DOHH2 (cell line): ENCODE data around the gene ADAMTS2.

Source experiments
- H3F3A ChIP-seq: fragments of 200-600 bp; sonication (generic), shearing (Covaris generic); 2 replicates; pipeline ENCODE4 v1.6.0; 2016; ENCODE audit warnings: antibody characterized with exemption, mild to moderate bottlenecking; ENCODE audit not compliant: control insufficient read depth, insufficient read depth
- H3K27ac ChIP-seq: fragments of 200-600 bp; sonication (generic); 2 replicates; pipeline ENCODE4 v1.5.1; 2014; ENCODE audit warnings: low read depth, mild to moderate bottlenecking, low read length, moderate library complexity
- H3K27me3 ChIP-seq: fragments of 200-600 bp; sonication (generic); 2 replicates; pipeline ENCODE4 v1.6.1; 2014; ENCODE audit warnings: mild to moderate bottlenecking, low read length, mixed read lengths; ENCODE audit not compliant: control insufficient read depth
- H3K36me3 ChIP-seq: fragments of 200-600 bp; sonication (generic); 2 replicates; pipeline ENCODE4 v1.6.1; 2014; ENCODE audit warnings: mild to moderate bottlenecking, low read length, moderate library complexity, mixed read lengths; ENCODE audit not compliant: control insufficient read depth
- H3K4me1 ChIP-seq: fragments of 200-600 bp; sonication (generic); 2 replicates; pipeline ENCODE4 v1.6.1; 2014; ENCODE audit warnings: mild to moderate bottlenecking, low read length, mixed read lengths; ENCODE audit not compliant: control insufficient read depth
- H3K4me2 ChIP-seq: fragments of 200-600 bp; sonication (generic); 2 replicates; pipeline ENCODE4 v1.6.0; 2014; ENCODE audit warnings: mild to moderate bottlenecking, low read length, moderate library complexity
- H3K4me3 ChIP-seq: fragments of 200-600 bp; sonication (generic); 2 replicates; pipeline ENCODE4 v1.5.1; 2014; ENCODE audit warnings: mild to moderate bottlenecking, low read length, mixed read lengths
- H3K79me2 ChIP-seq: fragments of 200-600 bp; sonication (generic); 2 replicates; pipeline ENCODE4 v1.6.1; 2014; ENCODE audit warnings: mild to moderate bottlenecking, low read length, mixed read lengths; ENCODE audit not compliant: control insufficient read depth
- H3K9me2 ChIP-seq: fragments of 200-600 bp; sonication (generic); replicated peaks from 2 replicates; pipeline ENCODE4 v1.6.1; 2014; ENCODE audit warnings: mild to moderate bottlenecking, low read length, mixed read lengths; ENCODE audit not compliant: control insufficient read depth
- H3K9me3 ChIP-seq: fragments of 200-600 bp; sonication (generic); 2 replicates; pipeline ENCODE4 v1.6.1; 2014; ENCODE audit warnings: antibody characterized with exemption, low read length, mixed read lengths; ENCODE audit not compliant: control insufficient read depth, insufficient read depth
- H4K20me1 ChIP-seq: fragments of 200-600 bp; sonication (generic); 2 replicates; pipeline ENCODE4 v1.6.0; 2014; ENCODE audit warnings: low read depth, mild to moderate bottlenecking, antibody characterized with exemption, low read length, moderate library complexity; ENCODE audit not compliant: control insufficient read depth, insufficient read depth
- CTCF ChIP-seq: fragments of 200-600 bp; sonication (generic); IDR thresholded peaks from one replicate; pipeline ENCODE4 v1.5.1; 2014; ENCODE audit warnings: antibody characterized with exemption, mild to moderate bottlenecking, low read depth, low read length; ENCODE audit not compliant: poor library complexity, severe bottlenecking
- EZH2phosphoT487 ChIP-seq: fragments of 200-600 bp; sonication (generic); IDR thresholded peaks from 2 replicates; pipeline ENCODE4 v1.6.1; 2017; ENCODE audit warnings: borderline replicate concordance, mild to moderate bottlenecking, antibody characterized with exemption, low read length, moderate library complexity, mixed read lengths

ADAMTS2 gene

GRCh38 chr5:179269781-179270543 lies 75.3 kb downstream of the ADAMTS2 start:
- no peaks in the 10 kb centered on the region for H3K79me2 ChIP-seq
- H3K4me3 ChIP-seq = no peak overlapping the region
- no peaks in the 10 kb centered on the region for H3K36me3 ChIP-seq
- no peak overlapping the region for H3K27ac ChIP-seq
- H4K20me1 ChIP-seq = no peaks in the 10 kb centered on the region
- TF ChIP-seq CTCF (no peak), EZH2phosphoT487 (no peak)
- no peaks in the 10 kb centered on the region for H3K9me2 ChIP-seq
- H3K4me2 ChIP-seq = no peak overlapping the region
- no peaks in the 10 kb centered on the region for H3K27me3 ChIP-seq
- no peaks in the 10 kb centered on the region for H3K4me1 ChIP-seq
- H3K9me3 ChIP-seq = no peaks in the 10 kb centered on the region
- no peaks in the 10 kb centered on the region for H3F3A ChIP-seq

- Histone ChIP-seq H3K4me2 (no peak overlapping the region), H3K9me3 (no peaks in the 10 kb centered on the region), H3F3A (no peaks in the 10 kb centered on the region), H3K4me1 (no peaks in the 10 kb centered on the region), H3K36me3 (no peaks in the 10 kb centered on the region), H3K9me2 (no peaks in the 10 kb centered on the region), H3K4me3 (no peak overlapping the region), H4K20me1 (no peaks in the 10 kb centered on the region), H3K27me3 (no peaks in the 10 kb centered on the region), H3K79me2 (no peaks in the 10 kb centered on the region), H3K27ac (no peak overlapping the region)
- TF ChIP-seq CTCF (no peak), EZH2phosphoT487 (no peak)
Measured at GRCh38 chr5:179268966-179269693, 76.1 kb downstream of the ADAMTS2 start.

- H4K20me1 ChIP-seq = no peaks in the 10 kb centered on the region
- H3K9me3 ChIP-seq = no peaks in the 10 kb centered on the region
- H3K4me3 ChIP-seq = no peak overlapping the region
- H3K27ac ChIP-seq = no peak overlapping the region
- no peaks in the 10 kb centered on the region for H3K9me2 ChIP-seq
- no peaks in the 10 kb centered on the region for H3K79me2 ChIP-seq
- H3K36me3 ChIP-seq = no peaks in the 10 kb centered on the region
- H3F3A ChIP-seq = no peaks in the 10 kb centered on the region
- H3K27me3 ChIP-seq = no peaks in the 10 kb centered on the region
- no peaks in the 10 kb centered on the region for H3K4me1 ChIP-seq
- H3K4me2 ChIP-seq = no peak overlapping the region
- no peak for TF ChIP-seq EZH2phosphoT487
- no peak for TF ChIP-seq CTCF
Measured at GRCh38 chr5:179268399-179268952, 76.8 kb downstream of the ADAMTS2 start.
